Liver (tissue), 3 donors: ENCODE results near the gene SOX6.
A peak's percentile ranks its signal among the peaks of the same experiment; 100 is the strongest.

Experiments
- GABPA ChIP-seq, 2 donors: IDR thresholded peaks in 1 of 2; conservative IDR thresholded peaks in 1 of 2; 2 replicates each; pipeline ENCODE4 v1.6.1; 2016; ENCODE audit warnings: antibody characterized with exemption in 2 of 2, mild to moderate bottlenecking in 1 of 2, moderate library complexity in 1 of 2
- JUND ChIP-seq, 2 donors: IDR thresholded peaks; 2 replicates each; pipeline ENCODE4 v1.6.1; 2016; ENCODE audit warnings: antibody characterized with exemption in 2 of 2
- RAD21 ChIP-seq, 2 donors: IDR thresholded peaks; 2 replicates each; pipeline ENCODE4 v1.6.1; 2016; ENCODE audit warnings: antibody characterized with exemption in 2 of 2, mild to moderate bottlenecking in 2 of 2
- TAF1 ChIP-seq: conservative IDR thresholded peaks from 2 replicates; pipeline ENCODE4 v1.6.1; 2016; ENCODE audit warnings: antibody characterized with exemption, mild to moderate bottlenecking
- YY1 ChIP-seq: IDR thresholded peaks from 2 replicates; pipeline ENCODE4 v1.6.1; 2016; ENCODE audit warnings: antibody characterized with exemption, mild to moderate bottlenecking
- TF ChIP-seq, protein P1 (sequence below): IDR thresholded peaks from 2 replicates; pipeline ENCODE4 v1.6.1; 2016; ENCODE audit warnings: antibody characterized with exemption
- TF ChIP-seq, protein P2 (sequence below): fragments of 150-350 bp; IDR thresholded peaks from 2 replicates; pipeline ENCODE4 v1.5.1; 2017; ENCODE audit warnings: improper control_type of control experiment, low read depth, low read length; ENCODE audit not compliant: missing input control
- donor health status: healthy.
- donor health status: healthy.

DNA sequence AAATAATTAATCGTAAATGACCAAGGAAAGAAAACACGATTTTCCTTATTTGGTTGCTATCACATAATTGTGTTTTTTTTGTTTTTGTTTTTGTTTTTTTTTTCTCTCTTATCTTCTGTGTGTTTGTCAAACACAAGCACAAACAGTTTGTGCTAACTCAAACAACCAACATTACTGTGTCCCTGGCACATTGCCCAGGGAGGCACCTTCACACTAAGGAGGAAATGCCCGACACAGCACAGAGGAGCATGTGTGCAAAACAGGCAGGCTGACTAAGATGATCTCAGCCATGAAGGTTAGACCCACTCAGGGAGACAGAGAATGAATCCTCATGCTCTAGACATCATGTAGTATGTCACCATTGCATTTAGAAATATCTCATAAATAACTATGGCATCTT is 130.1 kb downstream of the SOX6 start:
- TF ChIP-seq, protein P1, sequence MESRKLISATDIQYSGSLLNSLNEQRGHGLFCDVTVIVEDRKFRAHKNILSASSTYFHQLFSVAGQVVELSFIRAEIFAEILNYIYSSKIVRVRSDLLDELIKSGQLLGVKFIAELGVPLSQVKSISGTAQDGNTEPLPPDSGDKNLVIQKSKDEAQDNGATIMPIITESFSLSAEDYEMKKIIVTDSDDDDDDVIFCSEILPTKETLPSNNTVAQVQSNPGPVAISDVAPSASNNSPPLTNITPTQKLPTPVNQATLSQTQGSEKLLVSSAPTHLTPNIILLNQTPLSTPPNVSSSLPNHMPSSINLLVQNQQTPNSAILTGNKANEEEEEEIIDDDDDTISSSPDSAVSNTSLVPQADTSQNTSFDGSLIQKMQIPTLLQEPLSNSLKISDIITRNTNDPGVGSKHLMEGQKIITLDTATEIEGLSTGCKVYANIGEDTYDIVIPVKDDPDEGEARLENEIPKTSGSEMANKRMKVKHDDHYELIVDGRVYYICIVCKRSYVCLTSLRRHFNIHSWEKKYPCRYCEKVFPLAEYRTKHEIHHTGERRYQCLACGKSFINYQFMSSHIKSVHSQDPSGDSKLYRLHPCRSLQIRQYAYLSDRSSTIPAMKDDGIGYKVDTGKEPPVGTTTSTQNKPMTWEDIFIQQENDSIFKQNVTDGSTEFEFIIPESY, result no peak
- TF ChIP-seq, protein P2, sequence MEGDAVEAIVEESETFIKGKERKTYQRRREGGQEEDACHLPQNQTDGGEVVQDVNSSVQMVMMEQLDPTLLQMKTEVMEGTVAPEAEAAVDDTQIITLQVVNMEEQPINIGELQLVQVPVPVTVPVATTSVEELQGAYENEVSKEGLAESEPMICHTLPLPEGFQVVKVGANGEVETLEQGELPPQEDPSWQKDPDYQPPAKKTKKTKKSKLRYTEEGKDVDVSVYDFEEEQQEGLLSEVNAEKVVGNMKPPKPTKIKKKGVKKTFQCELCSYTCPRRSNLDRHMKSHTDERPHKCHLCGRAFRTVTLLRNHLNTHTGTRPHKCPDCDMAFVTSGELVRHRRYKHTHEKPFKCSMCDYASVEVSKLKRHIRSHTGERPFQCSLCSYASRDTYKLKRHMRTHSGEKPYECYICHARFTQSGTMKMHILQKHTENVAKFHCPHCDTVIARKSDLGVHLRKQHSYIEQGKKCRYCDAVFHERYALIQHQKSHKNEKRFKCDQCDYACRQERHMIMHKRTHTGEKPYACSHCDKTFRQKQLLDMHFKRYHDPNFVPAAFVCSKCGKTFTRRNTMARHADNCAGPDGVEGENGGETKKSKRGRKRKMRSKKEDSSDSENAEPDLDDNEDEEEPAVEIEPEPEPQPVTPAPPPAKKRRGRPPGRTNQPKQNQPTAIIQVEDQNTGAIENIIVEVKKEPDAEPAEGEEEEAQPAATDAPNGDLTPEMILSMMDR, result no peak
- TF ChIP-seq YY1, result no peak
- TF ChIP-seq TAF1, result no peak
- no peak for TF ChIP-seq GABPA (IDR thresholded peaks at IDR 0.05 in 1 of 2, conservative IDR thresholded peaks at IDR 0.05 in 1 of 2)
- no peak for TF ChIP-seq JUND (IDR thresholded peaks at IDR 0.05)
- peak; percentile 9 to 38 for TF ChIP-seq RAD21 (IDR thresholded peaks at IDR 0.05)
